ENCODE results near the gene LRRC4. TPM values are rescaled to one million over a fixed set of nuclear protein-coding genes. Genes with fewer than 3 reads are reported as not detected.

The LRRC4 gene
- total RNA-seq: 10 to 100 TPM in 1 of 4 donors, 1 to 10 TPM in 3; 3.5 to 13.8 (median 6.2) TPM
- 4.4 TPM for polyA plus RNA-seq
- long read RNA-seq, donor 1, partial matches to known transcripts: 0 of 2 reads
- long read RNA-seq, donor 1, other reads (novel, unspliced or antisense): 2 of 2 reads
- long read RNA-seq, donor 2: 0 reads
- long read RNA-seq, donor 3, partial matches to known transcripts: 0 of 9 reads
- long read RNA-seq, donor 3, other reads (novel, unspliced or antisense): 9 of 9 reads
- long read RNA-seq, donor 4, partial matches to known transcripts: 0 of 2 reads
- long read RNA-seq, donor 4, other reads (novel, unspliced or antisense): 1 of 2 reads

DNA sequence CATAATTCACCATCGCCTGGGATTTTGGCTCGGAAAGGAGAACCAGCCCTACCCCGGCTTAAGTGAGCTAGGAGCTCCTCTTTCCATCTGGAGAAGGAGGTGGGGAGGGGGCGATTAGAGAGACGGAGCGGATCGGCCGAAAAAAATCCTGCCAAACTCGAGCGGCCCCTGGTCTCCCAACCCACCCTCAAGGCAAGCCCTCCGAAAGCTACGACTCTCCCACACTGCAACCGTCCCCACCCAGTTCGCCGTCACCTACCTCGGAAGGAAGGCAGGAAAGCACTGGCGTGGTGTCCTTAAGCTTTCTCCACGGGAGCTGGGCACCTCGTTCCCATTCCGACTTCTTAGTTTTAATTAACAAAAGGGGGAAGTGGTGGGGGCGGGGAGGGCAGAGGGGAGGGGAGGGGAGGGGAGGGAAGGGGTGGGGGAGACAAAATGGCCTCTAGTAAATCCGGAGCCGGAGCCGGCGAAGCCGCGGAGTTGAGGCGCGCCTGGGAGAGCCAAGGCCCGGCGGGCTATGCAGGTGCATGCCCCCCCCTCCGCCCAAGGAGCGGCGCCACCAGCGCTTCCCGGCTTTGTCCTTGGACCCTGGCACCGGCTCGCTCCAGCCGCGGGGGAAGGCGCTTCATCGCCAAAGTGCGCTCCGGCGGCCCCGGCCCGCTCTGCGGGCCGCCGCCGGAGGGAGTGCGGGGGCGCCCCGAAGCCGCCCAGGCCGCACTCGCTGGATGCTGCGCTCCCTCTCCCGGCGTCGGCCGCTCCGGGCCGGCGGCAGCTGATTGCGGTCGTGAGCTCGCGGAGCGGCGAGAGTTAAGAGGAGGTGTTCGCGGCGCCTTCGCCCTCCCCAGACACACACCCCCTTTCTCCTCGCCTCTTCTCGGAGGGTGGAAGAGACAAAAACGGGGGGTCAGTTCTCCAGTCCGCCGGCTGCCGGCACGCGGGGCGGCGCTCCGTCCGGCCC lies at the start of gene LRRC4:
TSS of gene LRRC4 (minus strand) at position 784 of the 958 bp plus-strand sequence. CDS start 797 bp downstream, outside the sequence.
- H3K4me1 ChIP-seq (ENCODE audit: control insufficient read depth, insufficient read depth, low read length): peaks cover 1% of the 10 kb centered on the region

DNA sequence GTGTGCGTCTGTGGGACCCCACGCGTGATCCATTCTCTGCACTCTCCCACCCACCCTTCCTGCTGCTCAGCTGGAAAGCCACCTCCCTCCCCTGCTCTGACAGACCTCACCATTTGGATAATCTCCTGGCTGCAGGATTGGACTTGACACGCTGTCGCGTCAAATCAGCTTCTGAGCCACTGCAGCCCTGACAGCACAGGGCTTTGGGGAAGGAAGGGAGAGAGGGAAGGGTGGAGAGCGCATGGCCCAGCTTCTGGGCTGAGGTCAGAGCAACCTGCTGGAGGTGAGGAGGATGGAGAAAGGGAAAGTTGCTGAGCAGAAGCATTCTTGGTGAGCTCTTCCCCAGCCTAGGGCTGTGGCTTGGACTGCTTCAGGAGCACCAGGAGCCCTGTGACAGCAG lies 48.9 kb upstream of the LRRC4 start:
- no peak overlapping the region for H3K4me3 ChIP-seq (ENCODE audit: low read length)
- no peak for DNase-seq
- intact Hi-C loops (cut with DNase I): no loop called here
- H3K27ac ChIP-seq (ENCODE audit: low read length): no peak overlapping the region
- no peak for ATAC-seq
- H3K27me3 ChIP-seq (ENCODE audit: control insufficient read depth, insufficient read depth): no peaks in the 10 kb centered on the region
- H3K4me1 ChIP-seq (ENCODE audit: control insufficient read depth, insufficient read depth, low read length): peaks cover 6% of the 10 kb centered on the region
- WGBS: 91% methylated on average over 7 of the region's 7 CpGs
- H3K9me3 ChIP-seq (ENCODE audit: control insufficient read depth, low read length): no peaks in the 10 kb centered on the region

More for the DNA sequence above, at the start of gene LRRC4:
- WGBS: 13% methylated on average over 86 of the region's 87 CpGs
- no peaks in the 10 kb centered on the region for H3K27me3 ChIP-seq (ENCODE audit: control insufficient read depth, insufficient read depth)
- H3K27ac ChIP-seq (ENCODE audit: low read length): peak within 1 kb of the TSS; percentile 19
- H3K9me3 ChIP-seq (ENCODE audit: control insufficient read depth, low read length): no peaks in the 10 kb centered on the region
- ATAC-seq (peak; percentile 29 to 55), DNase-seq (peak; percentile 31 to 82 (median 79))
- H3K4me3 ChIP-seq (ENCODE audit: low read length): peak within 1 kb of the TSS; percentile 91
- intact Hi-C loops (cut with DNase I): loop anchor here in 2 of 4 donors (10.0 kb wide), 1 partner anchor 316 kb away; no protein-coding TSS in a partner anchor

GRCh38 chr7:128078309-128078708 lies 47.1 kb upstream of the LRRC4 start:
- DNase-seq: no peak

GRCh38 chr7:128076796-128077271 lies 45.6 kb upstream of the LRRC4 start:
- Histone ChIP-seq H3K4me3 (ENCODE audit: low read length) (no peak overlapping the region), H3K27ac (ENCODE audit: low read length) (no peak overlapping the region), H3K4me1 (ENCODE audit: control insufficient read depth, insufficient read depth, low read length) (peaks cover 3% of the 10 kb centered on the region), H3K9me3 (ENCODE audit: control insufficient read depth, low read length) (no peaks in the 10 kb centered on the region), H3K27me3 (ENCODE audit: control insufficient read depth, insufficient read depth) (no peaks in the 10 kb centered on the region)
- peak; percentile 76 to 92 (median 89) for DNase-seq
- intact Hi-C loops (cut with DNase I): no loop called here
- ATAC-seq: peak; percentile 15 to 27
- WGBS: 37% methylated on average over 7 of the region's 7 CpGs

More at GRCh38 chr7:128078309-128078708, 47.1 kb upstream of the LRRC4 start:
- H3K9me3 ChIP-seq (ENCODE audit: control insufficient read depth, low read length): no peaks in the 10 kb centered on the region
- no peak overlapping the region for H3K27ac ChIP-seq (ENCODE audit: low read length)
- no peak for ATAC-seq
- intact Hi-C loops (cut with DNase I): no loop called here
- H3K4me1 ChIP-seq (ENCODE audit: control insufficient read depth, insufficient read depth, low read length): peaks cover 3% of the 10 kb centered on the region
- H3K27me3 ChIP-seq (ENCODE audit: control insufficient read depth, insufficient read depth): no peaks in the 10 kb centered on the region
- H3K4me3 ChIP-seq (ENCODE audit: low read length): no peak overlapping the region
- 98% methylated on average over 3 of the region's 3 CpGs for WGBS

DNA sequence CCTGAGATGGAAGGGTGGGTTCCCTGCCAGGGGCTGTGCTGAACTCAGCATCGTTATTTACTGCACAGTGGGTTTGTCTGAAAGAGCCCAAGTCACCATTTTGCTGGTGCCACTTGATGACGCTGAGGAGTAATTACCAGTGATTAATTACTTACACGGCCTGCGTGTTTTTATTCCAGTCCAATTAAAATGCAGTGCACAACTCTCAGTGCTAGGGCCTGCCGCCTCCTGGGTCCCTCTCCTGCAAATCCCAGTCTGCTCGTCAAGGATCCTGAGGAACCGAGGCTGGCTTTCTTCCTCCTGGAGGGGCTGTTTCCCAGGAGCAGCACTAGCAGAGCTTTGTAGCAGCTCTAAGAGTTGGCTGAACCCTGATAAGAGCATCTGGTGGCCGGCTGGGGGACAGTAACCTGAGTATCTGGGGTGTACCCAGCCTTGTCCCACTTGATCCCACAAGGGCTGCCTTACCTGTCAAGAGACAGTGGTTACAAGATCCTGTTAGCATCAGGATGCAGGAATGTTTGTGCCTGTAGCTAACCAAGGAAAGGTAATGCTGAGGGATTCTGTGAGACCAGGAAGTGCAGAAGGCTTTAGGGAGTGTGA lies 45.1 kb upstream of the LRRC4 start:
- H3K27me3 ChIP-seq (ENCODE audit: control insufficient read depth, insufficient read depth): no peaks in the 10 kb centered on the region
- ATAC-seq: no peak
- no peak for DNase-seq
- intact Hi-C loops (cut with DNase I): no loop called here
- no peak overlapping the region for H3K4me3 ChIP-seq (ENCODE audit: low read length)
- 78% methylated on average over 8 of the region's 8 CpGs for WGBS
- H3K9me3 ChIP-seq (ENCODE audit: control insufficient read depth, low read length): no peaks in the 10 kb centered on the region
- no peak overlapping the region for H3K27ac ChIP-seq (ENCODE audit: low read length)
- peaks cover 3% of the 10 kb centered on the region for H3K4me1 ChIP-seq (ENCODE audit: control insufficient read depth, insufficient read depth, low read length)

GRCh38 chr7:128075242-128076095 lies 44.2 kb upstream of the LRRC4 start:
- Histone ChIP-seq H3K27me3 (ENCODE audit: control insufficient read depth, insufficient read depth) (no peaks in the 10 kb centered on the region), H3K9me3 (ENCODE audit: control insufficient read depth, low read length) (no peaks in the 10 kb centered on the region), H3K4me1 (ENCODE audit: control insufficient read depth, insufficient read depth, low read length) (peaks cover 3% of the 10 kb centered on the region), H3K4me3 (ENCODE audit: low read length) (no peak overlapping the region), H3K27ac (ENCODE audit: low read length) (no peak overlapping the region)
- ATAC-seq (peak in 1 of 2 donors; percentile 8), DNase-seq (no peak)
- 55% methylated on average over 12 of the region's 12 CpGs for WGBS
- intact Hi-C loops (cut with DNase I): no loop called here

GRCh38 chr7:128074736-128075135 lies 43.5 kb upstream of the LRRC4 start:
- WGBS: 91% methylated on average over 6 of the region's 6 CpGs
- Histone ChIP-seq H3K27ac (ENCODE audit: low read length) (no peak overlapping the region), H3K4me3 (ENCODE audit: low read length) (no peak overlapping the region), H3K9me3 (ENCODE audit: control insufficient read depth, low read length) (no peaks in the 10 kb centered on the region), H3K4me1 (ENCODE audit: control insufficient read depth, insufficient read depth, low read length) (peaks cover 3% of the 10 kb centered on the region), H3K27me3 (ENCODE audit: control insufficient read depth, insufficient read depth) (no peaks in the 10 kb centered on the region)
- DNase-seq (no peak), ATAC-seq (no peak)
- intact Hi-C loops (cut with DNase I): no loop called here

GRCh38 chr7:128074336-128074735 lies 43.1 kb upstream of the LRRC4 start:
- WGBS: 91% methylated on average over 19 of the region's 19 CpGs
- no peak for DNase-seq
- ATAC-seq: no peak
- H3K4me3 ChIP-seq (ENCODE audit: low read length): no peak overlapping the region
- H3K4me1 ChIP-seq (ENCODE audit: control insufficient read depth, insufficient read depth, low read length): peaks cover 3% of the 10 kb centered on the region
- no peaks in the 10 kb centered on the region for H3K27me3 ChIP-seq (ENCODE audit: control insufficient read depth, insufficient read depth)
- intact Hi-C loops (cut with DNase I): no loop called here
- H3K27ac ChIP-seq (ENCODE audit: low read length): no peak overlapping the region
- H3K9me3 ChIP-seq (ENCODE audit: control insufficient read depth, low read length): no peaks in the 10 kb centered on the region

GRCh38 chr7:128073671-128074310 lies 42.6 kb upstream of the LRRC4 start:
- no peak overlapping the region for H3K27ac ChIP-seq (ENCODE audit: low read length)
- no peaks in the 10 kb centered on the region for H3K27me3 ChIP-seq (ENCODE audit: control insufficient read depth, insufficient read depth)
- H3K9me3 ChIP-seq (ENCODE audit: control insufficient read depth, low read length): no peaks in the 10 kb centered on the region
- intact Hi-C loops (cut with DNase I): no loop called here
- ATAC-seq: no peak
- no peak for DNase-seq
- H3K4me1 ChIP-seq (ENCODE audit: control insufficient read depth, insufficient read depth, low read length): peaks cover 3% of the 10 kb centered on the region
- WGBS: 87% methylated on average over 15 of the region's 15 CpGs
- no peak overlapping the region for H3K4me3 ChIP-seq (ENCODE audit: low read length)

DNA sequence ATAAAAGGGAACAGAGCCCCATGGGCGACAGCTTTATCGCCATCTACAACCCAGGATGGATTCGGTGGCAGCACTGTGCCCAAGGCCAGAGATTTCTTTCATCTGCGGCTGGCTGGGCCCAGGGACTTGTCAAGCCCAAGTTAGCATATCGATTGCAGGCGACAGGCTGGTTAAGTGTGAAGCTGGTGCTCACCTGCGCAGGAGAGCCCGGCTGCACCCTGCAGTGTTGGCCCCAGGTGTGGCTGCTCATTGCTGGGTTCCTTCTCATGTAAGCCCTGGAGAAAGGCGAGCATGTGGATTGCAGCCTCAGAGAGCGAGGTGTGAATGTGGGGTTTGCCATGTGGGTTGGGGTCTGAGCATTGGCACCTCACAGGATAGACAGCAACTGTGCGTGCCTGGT lies 40.6 kb upstream of the LRRC4 start:
- ATAC-seq (no peak), DNase-seq (no peak)
- intact Hi-C loops (cut with DNase I): no loop called here
- Histone ChIP-seq H3K9me3 (ENCODE audit: control insufficient read depth, low read length) (no peaks in the 10 kb centered on the region), H3K4me3 (ENCODE audit: low read length) (no peak overlapping the region), H3K27me3 (ENCODE audit: control insufficient read depth, insufficient read depth) (no peaks in the 10 kb centered on the region), H3K4me1 (ENCODE audit: control insufficient read depth, insufficient read depth, low read length) (peaks cover 2% of the 10 kb centered on the region), H3K27ac (ENCODE audit: low read length) (no peak overlapping the region)
- 87% methylated on average over 11 of the region's 11 CpGs for WGBS

Data from right cardiac atrium (tissue), 5 donors.